ENCODE measurements around the gene HDGF.

- TF ChIP-seq CTCF (IDR thresholded peaks at IDR 0.05) (no peak), POLR2A (IDR thresholded peaks at IDR 0.05) (no peak)
Measured at GRCh38 chr1:156696755-156697154, 54.7 kb downstream of the HDGF start.
